GM12892 (cell line): ENCODE results near the gene ACR.

Experiments used
- POLR2A ChIP-seq: IDR thresholded peaks from 2 replicates; pipeline ENCODE4 v1.6.1; 2011; ENCODE audit warnings: low read depth, low read length, control low read depth
- POLR2AphosphoS5 ChIP-seq: IDR thresholded peaks from 2 replicates; pipeline ENCODE4 v1.6.1; 2011; ENCODE audit warnings: low read depth, low read length, control low read depth

DNA sequence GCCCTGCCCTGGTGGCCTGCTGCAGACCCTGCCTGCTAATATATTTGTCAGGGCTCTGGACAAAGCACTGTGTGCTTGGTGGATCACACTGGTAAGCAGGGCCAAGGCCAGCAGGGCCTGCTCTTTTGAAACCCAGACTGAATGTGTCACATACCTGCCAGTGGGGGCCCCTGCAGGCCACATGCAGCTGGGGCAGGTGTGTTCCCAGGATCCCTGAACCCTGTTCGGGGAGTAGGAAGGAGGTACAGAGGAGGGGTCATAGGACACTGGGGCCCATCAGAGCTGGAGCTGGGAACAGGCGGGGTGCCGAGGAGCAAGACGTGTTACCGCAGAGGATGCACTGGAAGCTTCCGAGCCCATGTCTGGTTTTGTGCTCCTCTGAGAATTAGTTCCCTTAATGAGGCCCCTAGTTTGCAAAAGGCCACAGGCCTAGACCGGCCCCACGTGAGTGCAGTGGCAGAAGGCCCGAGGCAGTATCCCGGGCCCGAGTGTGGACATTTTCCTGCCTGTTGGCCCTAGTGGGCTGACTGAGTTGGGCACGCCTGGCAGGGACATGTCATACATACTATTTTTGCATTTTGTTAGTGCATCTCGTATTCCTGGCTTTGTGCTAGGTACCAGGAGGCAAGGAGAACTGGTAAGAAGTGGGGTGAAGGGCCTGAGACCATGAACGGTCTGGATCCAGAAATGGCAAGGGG, 11.2 kb upstream of the ACR start:
- TF ChIP-seq POLR2AphosphoS5 (no peak), POLR2A (no peak)
